KOPT-K1 (cell line): ENCODE measurements around the gene OR5AC2.

Experiments used
- H3K27ac ChIP-seq: fragments of 200-600 bp; sonication (generic); 2 replicates; pipeline ENCODE4 v1.5.1; 2016; ENCODE audit warnings: antibody characterized with exemption, mild to moderate bottlenecking, low read depth, low read length; ENCODE audit not compliant: poor library complexity, severe bottlenecking
- H3K36me3 ChIP-seq: fragments of 200-600 bp; sonication (generic); 2 replicates; pipeline ENCODE4 v1.5.1; 2017; ENCODE audit warnings: antibody characterized with exemption, mild to moderate bottlenecking, low read length, moderate library complexity; ENCODE audit not compliant: insufficient read depth
- H3K9me3 ChIP-seq: fragments of 200-600 bp; sonication (generic); 2 replicates; pipeline ENCODE4 v1.5.1; 2017; ENCODE audit warnings: antibody characterized with exemption, low read length, mild to moderate bottlenecking; ENCODE audit not compliant: insufficient read depth, poor library complexity, severe bottlenecking

The OR5AC2 gene

GRCh38 chr3:98109807-98110549 lies 23.0 kb downstream of the OR5AC2 start:
- H3K27ac ChIP-seq: no peak overlapping the region
- no peaks in the 10 kb centered on the region for H3K9me3 ChIP-seq
- H3K36me3 ChIP-seq: no peaks in the 10 kb centered on the region

GRCh38 chr3:98110550-98110908 lies 23.6 kb downstream of the OR5AC2 start:
- Histone ChIP-seq H3K36me3 (no peaks in the 10 kb centered on the region), H3K9me3 (no peaks in the 10 kb centered on the region), H3K27ac (no peak overlapping the region)

- Histone ChIP-seq H3K36me3 (no peaks in the 10 kb centered on the region), H3K27ac (no peak overlapping the region), H3K9me3 (no peaks in the 10 kb centered on the region)
These were observed 27.3 kb downstream of the OR5AC2 start for GRCh38 chr3:98114264-98114663.

- Histone ChIP-seq H3K9me3 (no peaks in the 10 kb centered on the region), H3K36me3 (no peaks in the 10 kb centered on the region), H3K27ac (no peak overlapping the region)
These were observed 28.7 kb downstream of the OR5AC2 start for GRCh38 chr3:98115717-98116116.

DNA sequence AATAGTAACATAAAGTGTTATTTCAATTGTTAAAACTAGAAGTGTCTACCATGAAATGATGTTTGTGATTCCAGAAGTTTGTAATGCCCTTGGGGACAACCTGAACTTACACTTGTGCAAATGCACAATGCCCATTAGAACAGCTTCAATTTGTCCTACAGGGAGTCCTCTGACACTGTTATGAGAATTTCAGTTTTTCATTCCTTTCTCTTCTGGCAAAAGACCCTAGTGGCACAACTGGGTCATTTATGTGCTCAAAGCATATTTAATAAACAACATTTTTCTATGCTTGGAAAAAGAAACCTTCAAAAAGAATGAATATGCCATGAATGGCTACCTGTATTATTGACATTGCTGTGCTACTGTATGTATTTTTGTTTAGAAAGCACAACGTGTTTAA lies 43.4 kb downstream of the OR5AC2 start, which contains the start of gene OR5H1:
TSS of gene OR5H1 (plus strand) at position 301 of the 400 bp plus-strand sequence. CDS start 1,977 bp downstream, outside the sequence.
- H3K36me3 ChIP-seq: no peaks in the 10 kb centered on the region
- H3K9me3 ChIP-seq: no peaks in the 10 kb centered on the region
- no peak within 1 kb of the TSS for H3K27ac ChIP-seq

GRCh38 chr3:98136631-98137030 lies 49.7 kb downstream of the OR5AC2 start:
- Histone ChIP-seq H3K9me3 (no peaks in the 10 kb centered on the region), H3K27ac (no peak overlapping the region), H3K36me3 (no peaks in the 10 kb centered on the region)
